GM23248 (cell line): ENCODE measurements around the gene CSTPP1.

Experiments used
- EZH2 ChIP-seq: fragments of 200-600 bp; sonication (generic); IDR thresholded peaks from 2 replicates; pipeline ENCODE4 v1.6.1; 2018; ENCODE audit warnings: antibody characterized with exemption, mild to moderate bottlenecking; ENCODE audit not compliant: insufficient read depth, poor library complexity, severe bottlenecking
- EZH2phosphoT487 ChIP-seq: fragments of 200-600 bp; sonication (generic); IDR thresholded peaks from 2 replicates; pipeline ENCODE4 v1.6.1; 2018; ENCODE audit warnings: antibody characterized with exemption, moderate library complexity, mild to moderate bottlenecking, low read depth; ENCODE audit not compliant: insufficient read depth

DNA sequence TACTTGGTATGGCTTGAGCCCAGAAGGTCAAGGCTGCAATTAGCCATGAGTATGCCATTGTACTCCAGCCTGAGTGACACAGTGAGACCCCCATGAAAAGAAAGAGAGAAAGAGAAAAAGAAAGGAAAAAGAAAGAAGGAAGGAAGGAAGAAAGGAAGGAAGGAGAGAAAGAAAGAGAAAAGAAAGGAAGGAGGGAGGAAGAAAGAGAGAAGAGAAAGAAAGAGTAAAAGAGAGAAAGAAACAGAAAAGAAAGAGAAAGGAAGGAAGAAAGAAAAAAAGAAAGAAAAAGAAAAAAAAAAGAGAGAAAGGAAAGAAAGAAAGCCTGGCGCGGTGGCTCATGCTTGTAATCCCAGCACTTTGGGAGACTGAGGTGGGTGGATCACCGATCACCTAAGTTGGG is 77.5 kb downstream of the CSTPP1 start:
- TF ChIP-seq EZH2, result no peak
- TF ChIP-seq EZH2phosphoT487, result no peak
